Dendritic cell treated with granulocyte-macrophage colony-stimulating factor and Interleukin-4, amounts not matched to agents 40 ng/mL and 50 ng/mL, for 4 days (primary cell): ENCODE results near the gene CFAP298.
"Not testable (repeated sequence)": the region's sequence is repeated elsewhere in the genome, so short reads cannot be mapped to it uniquely, and the experiment has no call there.

Experiments
- H3K27ac Mint-ChIP-seq: one replicate; pipeline ENCODE4 v1.8.0; 2022; ENCODE audit warnings: mild to moderate bottlenecking, mixed read lengths
- H3K27me3 Mint-ChIP-seq: one replicate; pipeline ENCODE4 v1.8.0; 2022; ENCODE audit warnings: mild to moderate bottlenecking, mixed read lengths
- H3K36me3 Mint-ChIP-seq: one replicate; pipeline ENCODE4 v1.8.0; 2022; ENCODE audit warnings: low read depth, mixed read lengths
- H3K4me1 Mint-ChIP-seq: one replicate; pipeline ENCODE4 v1.8.0; 2022; ENCODE audit warnings: low read depth, mixed read lengths
- H3K4me3 Mint-ChIP-seq: one replicate; pipeline ENCODE4 v1.8.0; 2022; ENCODE audit warnings: mild to moderate bottlenecking, moderate library complexity, mixed read lengths
- H3K9me3 Mint-ChIP-seq: one replicate; pipeline ENCODE4 v1.8.0; 2022; ENCODE audit warnings: mixed read lengths
- intact Hi-C: fragments of 100-400 bp; cut with micrococcal nuclease; formaldehyde crosslinking; loops from one replicate; pipeline ENCODE4 v1.15.0; 2022

The CFAP298 gene

GRCh38 chr21:32567626-32568025 is 44.6 kb downstream of the CFAP298 start:
- intact Hi-C loops: loop anchor here (5.0 kb wide), 1 partner anchor 155 kb away; the partner anchor contains the start of gene EVA1C
- H3K9me3 Mint-ChIP-seq: peaks cover 12% of the 10 kb centered on the region
- H3K27me3 Mint-ChIP-seq: peaks cover 3% of the 10 kb centered on the region
- H3K4me1 Mint-ChIP-seq: peaks cover 11% of the 10 kb centered on the region
- no peaks in the 10 kb centered on the region for H3K36me3 Mint-ChIP-seq
- no peak overlapping the region for H3K4me3 Mint-ChIP-seq
- H3K27ac Mint-ChIP-seq: no peak overlapping the region

- H3K9me3 Mint-ChIP-seq: peaks cover 12% of the 10 kb centered on the region
- no peak overlapping the region for H3K4me3 Mint-ChIP-seq
- peaks cover 11% of the 10 kb centered on the region for H3K4me1 Mint-ChIP-seq
- H3K36me3 Mint-ChIP-seq: no peaks in the 10 kb centered on the region
- H3K27me3 Mint-ChIP-seq: peaks cover 3% of the 10 kb centered on the region
- no peak overlapping the region for H3K27ac Mint-ChIP-seq
- intact Hi-C loops: loop anchor here (5.0 kb wide), 1 partner anchor 155 kb away; the partner anchor contains the start of gene EVA1C
Observed at GRCh38 chr21:32566741-32567389, 45.3 kb downstream of the CFAP298 start.

GRCh38 chr21:32565856-32566465 is 46.2 kb downstream of the CFAP298 start:
- no peak overlapping the region for H3K4me3 Mint-ChIP-seq
- H3K4me1 Mint-ChIP-seq: peaks cover 11% of the 10 kb centered on the region
- no peaks in the 10 kb centered on the region for H3K36me3 Mint-ChIP-seq
- peaks cover 3% of the 10 kb centered on the region for H3K27me3 Mint-ChIP-seq
- H3K9me3 Mint-ChIP-seq: peaks cover 12% of the 10 kb centered on the region
- intact Hi-C loops: loop anchor here (5.0 kb wide), 1 partner anchor 154 kb away; the partner anchor contains the start of gene EVA1C
- H3K27ac Mint-ChIP-seq: no peak overlapping the region

- Mint-ChIP-seq H3K9me3 (peaks cover 12% of the 10 kb centered on the region), H3K4me1 (no peaks in the 10 kb centered on the region), H3K27me3 (peaks cover 3% of the 10 kb centered on the region), H3K36me3 (no peaks in the 10 kb centered on the region), H3K27ac (no peak overlapping the region), H3K4me3 (no peak overlapping the region)
- intact Hi-C loops: no loop called here
Observed at GRCh38 chr21:32562915-32563314, 49.3 kb downstream of the CFAP298 start.

GRCh38 chr21:32562426-32562825 is 49.8 kb downstream of the CFAP298 start:
- Mint-ChIP-seq H3K36me3 (no peaks in the 10 kb centered on the region), H3K27ac (no peak overlapping the region), H3K4me3 (no peak overlapping the region), H3K4me1 (no peaks in the 10 kb centered on the region), H3K27me3 (peaks cover 3% of the 10 kb centered on the region), H3K9me3 (peaks cover 12% of the 10 kb centered on the region)
- intact Hi-C loops: no loop called here

GRCh38 chr21:32561476-32561875 is 50.7 kb downstream of the CFAP298 start:
- intact Hi-C loops, H3K4me1 Mint-ChIP-seq, H3K27ac Mint-ChIP-seq, H3K27me3 Mint-ChIP-seq, H3K36me3 Mint-ChIP-seq, H3K4me3 Mint-ChIP-seq: not testable (repeated sequence)
- peaks cover 12% of the 10 kb centered on the region for H3K9me3 Mint-ChIP-seq

GRCh38 chr21:32560896-32561295 is 51.3 kb downstream of the CFAP298 start:
- Mint-ChIP-seq H3K4me3 (no peak overlapping the region), H3K9me3 (peaks cover 12% of the 10 kb centered on the region), H3K4me1 (no peaks in the 10 kb centered on the region), H3K36me3 (no peaks in the 10 kb centered on the region), H3K27ac (no peak overlapping the region), H3K27me3 (peaks cover 3% of the 10 kb centered on the region)
- intact Hi-C loops: no loop called here

GRCh38 chr21:32559006-32559610 is 53.1 kb downstream of the CFAP298 start:
- H3K4me1 Mint-ChIP-seq: no peaks in the 10 kb centered on the region
- intact Hi-C loops: no loop called here
- no peak overlapping the region for H3K27ac Mint-ChIP-seq
- no peaks in the 10 kb centered on the region for H3K36me3 Mint-ChIP-seq
- H3K27me3 Mint-ChIP-seq: no peaks in the 10 kb centered on the region
- H3K9me3 Mint-ChIP-seq: no peaks in the 10 kb centered on the region
- no peak overlapping the region for H3K4me3 Mint-ChIP-seq

GRCh38 chr21:32558106-32558505 is 54.1 kb downstream of the CFAP298 start:
- H3K36me3 Mint-ChIP-seq: no peaks in the 10 kb centered on the region
- intact Hi-C loops: no loop called here
- no peak overlapping the region for H3K4me3 Mint-ChIP-seq
- H3K9me3 Mint-ChIP-seq: no peaks in the 10 kb centered on the region
- no peak overlapping the region for H3K27ac Mint-ChIP-seq
- no peaks in the 10 kb centered on the region for H3K4me1 Mint-ChIP-seq
- no peaks in the 10 kb centered on the region for H3K27me3 Mint-ChIP-seq

GRCh38 chr21:32554832-32555638 is 57.1 kb downstream of the CFAP298 start:
- no peaks in the 10 kb centered on the region for H3K9me3 Mint-ChIP-seq
- H3K4me1 Mint-ChIP-seq: no peaks in the 10 kb centered on the region
- no peaks in the 10 kb centered on the region for H3K36me3 Mint-ChIP-seq
- H3K27ac Mint-ChIP-seq: no peak overlapping the region
- H3K27me3 Mint-ChIP-seq: no peaks in the 10 kb centered on the region
- no peak overlapping the region for H3K4me3 Mint-ChIP-seq
- intact Hi-C loops: no loop called here

- Mint-ChIP-seq H3K27me3 (no peaks in the 10 kb centered on the region), H3K9me3 (no peaks in the 10 kb centered on the region), H3K4me1 (no peaks in the 10 kb centered on the region), H3K4me3 (no peak overlapping the region), H3K36me3 (no peaks in the 10 kb centered on the region), H3K27ac (no peak overlapping the region)
- intact Hi-C loops: no loop called here
Observed at GRCh38 chr21:32549886-32550285, 62.3 kb downstream of the CFAP298 start.

- Mint-ChIP-seq H3K4me3 (no peak overlapping the region), H3K9me3 (no peaks in the 10 kb centered on the region), H3K27ac (no peak overlapping the region), H3K27me3 (no peaks in the 10 kb centered on the region), H3K4me1 (no peaks in the 10 kb centered on the region), H3K36me3 (no peaks in the 10 kb centered on the region)
- intact Hi-C loops: no loop called here
Observed at GRCh38 chr21:32549440-32549839, 62.7 kb downstream of the CFAP298 start.
